CD4-positive, alpha-beta T cell treated with Interleukin-21 for 1 hour (primary cell): ENCODE data around the gene CUBN.

Experiments used
- DNase-seq: peaks from one replicate; pipeline ENCODE4 v3.0.0-alpha.2; 2020

Gene CUBN

GRCh38 chr10:17066807-17067206 lies 62.8 kb downstream of the CUBN start:
- no peak for DNase-seq

GRCh38 chr10:17066000-17066399 lies 63.6 kb downstream of the CUBN start:
- no peak for DNase-seq

GRCh38 chr10:17065273-17065672 lies 64.3 kb downstream of the CUBN start:
- no peak for DNase-seq

GRCh38 chr10:17064435-17064834 lies 65.2 kb downstream of the CUBN start:
- DNase-seq, result no peak

- DNase-seq, result no peak
Measured at GRCh38 chr10:17062955-17063484, 66.6 kb downstream of the CUBN start.

- DNase-seq, result no peak
Measured at GRCh38 chr10:17062493-17062892, 67.1 kb downstream of the CUBN start.

- no peak for DNase-seq
Measured at GRCh38 chr10:17062009-17062408, 67.6 kb downstream of the CUBN start.

- DNase-seq, result no peak
Measured at GRCh38 chr10:17061418-17061817, 68.2 kb downstream of the CUBN start.

- DNase-seq, result no peak
Measured at GRCh38 chr10:17060289-17060688, 69.3 kb downstream of the CUBN start.

- DNase-seq, result no peak
Measured at GRCh38 chr10:17059197-17059688, 70.4 kb downstream of the CUBN start.

GRCh38 chr10:17058093-17058492 lies 71.5 kb downstream of the CUBN start:
- DNase-seq, result no peak

GRCh38 chr10:17056781-17057428 lies 72.7 kb downstream of the CUBN start:
- no peak for DNase-seq

- DNase-seq, result no peak
Measured at GRCh38 chr10:17053513-17053912, 76.1 kb downstream of the CUBN start.

- DNase-seq, result no peak
Measured at GRCh38 chr10:17053061-17053460, 76.5 kb downstream of the CUBN start.

GRCh38 chr10:17051851-17052250 lies 77.8 kb downstream of the CUBN start:
- no peak for DNase-seq

GRCh38 chr10:17049195-17049594 lies 80.4 kb downstream of the CUBN start:
- DNase-seq, result no peak

- no peak for DNase-seq
Measured at GRCh38 chr10:17047908-17048307, 81.7 kb downstream of the CUBN start.

GRCh38 chr10:17046989-17047388 lies 82.6 kb downstream of the CUBN start:
- no peak for DNase-seq

- no peak for DNase-seq
Measured at GRCh38 chr10:17043586-17043985, 86.0 kb downstream of the CUBN start.

GRCh38 chr10:17041626-17042520 lies 87.7 kb downstream of the CUBN start:
- no peak for DNase-seq

- no peak for DNase-seq
Measured at GRCh38 chr10:17038627-17039026, 91.0 kb downstream of the CUBN start.

- no peak for DNase-seq
Measured at GRCh38 chr10:17037910-17038309, 91.7 kb downstream of the CUBN start.

GRCh38 chr10:17035446-17035845 lies 94.2 kb downstream of the CUBN start:
- no peak for DNase-seq
